HepG2 (cell line): ENCODE results near the gene PCSK6. TPM values are rescaled to one million over a fixed set of nuclear protein-coding genes. Genes with fewer than 3 reads are reported as not detected.
A peak's percentile ranks its signal among the peaks of the same experiment; 100 is the strongest.
"Not testable (repeated sequence)": the region's sequence is repeated elsewhere in the genome, so short reads cannot be mapped to it uniquely, and the experiment has no call there.

ENCODE experiments used
- ATAC-seq: fragments of 200-7000 bp; cut with Tn5 transposase; 3 replicates; pipeline ENCODE4 v1.9.1; 2020; ENCODE audit warnings: mild to moderate bottlenecking, moderate library complexity
- BruUV-seq: library from RNA; stranded (reverse); fragments of 400-500 nt; replicated peaks from 2 replicates; lab custom pipeline; 2021; lab: Mats Ljungman, UMichigan
- CTCF ChIA-PET: fragments of 300-600 bp; formaldehyde crosslinking; extraction: SDS; loops from one replicate; lab custom pipeline; 2021; ENCODE audit warnings: low total read pairs, inconsistent platforms, low intra/inter-chr PET ratio; lab: Yijun Ruan, JAX
- POLR2A ChIA-PET: fragments of 350-600 bp; sonication (Branson Sonifier 250); formaldehyde crosslinking; loops from one replicate; lab custom pipeline; 2020; ENCODE audit warnings: antibody characterized with exemption, inconsistent platforms; lab: Yijun Ruan, JAX
- DNase-seq: peaks from one replicate; pipeline ENCODE4 v3.0.0-alpha.2; 2015; ENCODE audit warnings: low spot score
- FAIRE-seq: peaks from 3 replicates; lab custom pipeline; 2011; peaks lifted over from hg19 to GRCh38; lab: Jason Lieb, UNC
- H2AFZ ChIP-seq: one replicate; pipeline ENCODE4 v1.6.1; 2011; ENCODE audit warnings: low read length, inconsistent platforms
- H3K27ac ChIP-seq: fragments of 300-600 bp; 3 replicates; pipeline ENCODE4 v1.8.0; 2011; ENCODE audit warnings: mixed run types, mild to moderate bottlenecking, mixed read lengths, low read length, inconsistent platforms; ENCODE audit not compliant: insufficient read depth; ENCODE audit errors: extremely low read length
- H3K27me3 ChIP-seq, 2 experiments: fragments of 200-600 bp in 1 of 2; 2 replicates in 1 of 2; 3 replicates in 1 of 2; pipeline versions ENCODE4 v1.6.0 to v1.8.0; 2011; ENCODE audit warnings: low read length in 2 of 2, mild to moderate bottlenecking in 2 of 2, moderate library complexity in 2 of 2, inconsistent platforms in 1 of 2; ENCODE audit not compliant: insufficient read depth in 2 of 2, control insufficient read depth in 1 of 2
- H3K36me3 ChIP-seq, 2 experiments: fragments of 200-600 bp in 1 of 2; replicated peaks in 1 of 2; 2 replicates in 1 of 2; 3 replicates in 1 of 2; pipeline versions ENCODE4 v1.5.1 to v1.8.0; 2011; ENCODE audit warnings: low read length in 2 of 2, inconsistent platforms in 1 of 2; ENCODE audit not compliant: insufficient read depth in 2 of 2, control insufficient read depth in 1 of 2
- H3K4me1 ChIP-seq: 2 replicates; pipeline ENCODE4 v1.5.1; 2012; ENCODE audit warnings: low read length, inconsistent platforms; ENCODE audit not compliant: insufficient read depth
- H3K4me2 ChIP-seq: 2 replicates; pipeline ENCODE4 v1.6.0; 2011; ENCODE audit warnings: low read depth, low read length, inconsistent platforms
- H3K4me3 ChIP-seq, 3 experiments: fragments of 200-600 bp in 1 of 3; sonication (generic), shearing (Covaris generic) in 1 of 3; replicated peaks in 1 of 3; 2 replicates each; pipeline ENCODE4 v1.5.1; 2011 to 2016; ENCODE audit warnings: low read length in 3 of 3, inconsistent platforms in 2 of 3, low read depth in 2 of 3, mild to moderate bottlenecking in 2 of 3, control low read depth in 1 of 3, mixed read lengths in 1 of 3; ENCODE audit not compliant: insufficient read depth in 1 of 3
- H3K79me2 ChIP-seq: one replicate; pipeline ENCODE4 v1.6.1; 2011; ENCODE audit warnings: low read length, inconsistent platforms; ENCODE audit not compliant: insufficient read depth
- H3K9ac ChIP-seq: 2 replicates; pipeline ENCODE4 v1.6.0; 2011; ENCODE audit warnings: mild to moderate bottlenecking, low read depth, low read length, inconsistent platforms; ENCODE audit not compliant: insufficient read depth
- H3K9me3 ChIP-seq: 2 replicates; pipeline ENCODE4 v1.5.1; 2012; ENCODE audit warnings: mild to moderate bottlenecking, low read length
- H4K20me1 ChIP-seq: 2 replicates; pipeline ENCODE4 v1.6.0; 2011; ENCODE audit warnings: inconsistent platforms, mild to moderate bottlenecking, low read length, moderate library complexity; ENCODE audit not compliant: insufficient read depth
- STAG1 ChIP-seq: sonication (generic); formaldehyde crosslinking; IDR thresholded peaks from 2 replicates; pipeline ENCODE4 v1.4.0; 2020; ENCODE audit warnings: missing genetic modification reagents
- ZNF235 ChIP-seq: sonication (generic); formaldehyde crosslinking; IDR thresholded peaks from 2 replicates; pipeline ENCODE4 v1.8.1; 2023; ENCODE audit warnings: mild to moderate bottlenecking, missing genetic modification reagents, borderline replicate concordance
- ZNF546 ChIP-seq: sonication (generic); formaldehyde crosslinking; conservative IDR thresholded peaks from 2 replicates; pipeline ENCODE4 v1.8.1; 2023; ENCODE audit warnings: mild to moderate bottlenecking, missing genetic modification reagents
- WGBS: methylation state at CpG from one replicate; pipeline ENCODE4 v1.1.6; 2017; ENCODE audit warnings: low lambda C conversion rate; 5-methylcytosine and 5-hydroxymethylcytosine counted together
- in situ Hi-C: cut with HindIII; loops from 2 replicates; pipeline ENCODE4 v1.10.0; 2017; ENCODE audit warnings: low pct_unique_long_range_greater_than_20kb; ENCODE audit not compliant: extremely low pct_ligation_motif_present
- intact Hi-C: fragments of 100-400 bp; cut with micrococcal nuclease; formaldehyde crosslinking; loops from one replicate; pipeline ENCODE4 v1.10.0; 2022; ENCODE audit not compliant: unreplicated experiment
- polyA plus RNA-seq, 8 experiments: library from polyadenylated mRNA; depleted of rRNA in 3 of 8; stranded (reverse) in 7 of 8; unstranded in 1 of 8; fragments of >200 nt; fragmentation: Illumina TruSeq in 4 of 8; extraction: Trizol in 4 of 8; gene quantifications; 2 replicates each; pipeline versions ENCODE4 v1.2.1 to v1.2.3, GENCODE V29; 2011 to 2016; ENCODE audit warnings: low read depth in 4 of 8, missing spikeins in 1 of 8, mixed read lengths in 1 of 8; ENCODE audit not compliant: insufficient read depth in 1 of 8
- total RNA-seq, 5 experiments: library from RNA; depleted of rRNA; stranded (reverse); fragments of >200 nt; fragmentation: Illumina TruSeq; extraction: Trizol; gene quantifications; 2 replicates each; pipeline ENCODE4 v1.2.3, GENCODE V29; 2016; ENCODE audit warnings: low read depth in 1 of 5
- TF ChIP-seq, protein P1 (sequence below): sonication (generic); formaldehyde crosslinking; IDR thresholded peaks from 2 replicates; pipeline ENCODE4 v1.5.0; 2020; ENCODE audit warnings: mild to moderate bottlenecking, missing genetic modification reagents, moderate library complexity
- TF ChIP-seq, protein P2 (sequence below): sonication (generic); formaldehyde crosslinking; IDR thresholded peaks from 2 replicates; pipeline ENCODE4 v1.4.0; 2020; ENCODE audit warnings: missing genetic modification reagents, borderline replicate concordance
- TF ChIP-seq, protein P3 (sequence below): sonication (generic); formaldehyde crosslinking; IDR thresholded peaks from 2 replicates; pipeline ENCODE4 v1.5.1; 2020; ENCODE audit warnings: mild to moderate bottlenecking, missing genetic modification reagents, moderate library complexity

The PCSK6 gene
- total and polyA plus RNA-seq, 2 of the 13 experiments (the other 11 are each of a cell fraction or from before 2014, with no cell fraction given): 56.5 to 155 TPM

DNA sequence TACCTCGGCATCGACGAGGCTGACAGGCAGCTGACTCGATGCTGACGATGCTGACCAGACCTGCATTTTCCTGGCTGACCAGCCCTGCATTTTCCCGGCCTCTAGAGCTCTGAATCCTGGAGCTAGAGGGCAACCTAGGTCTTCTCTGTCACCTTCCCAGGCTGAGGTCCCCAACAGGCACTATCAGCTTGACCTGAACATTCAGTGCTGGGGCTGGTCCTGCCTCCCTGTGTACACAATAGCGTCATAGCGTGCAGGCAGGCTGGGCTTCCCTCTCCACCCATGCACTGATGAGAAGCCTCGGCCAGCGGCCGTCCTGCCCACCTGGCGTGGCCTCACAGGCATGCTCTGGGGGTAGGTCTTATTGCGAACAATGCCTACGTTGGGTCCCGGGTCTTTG lies 132.2 kb downstream of the PCSK6 start:
- WGBS: 92% methylated on average over 7 of the region's 15 CpGs
- TF ChIP-seq ZNF546 (CRISPR knock-in tag) (no peak), ZNF235 (CRISPR knock-in tag) (no peak), STAG1 (CRISPR knock-in tag) (peak; percentile 22; the same call in 1 of the 2 replicates)
- TF ChIP-seq, protein P1, sequence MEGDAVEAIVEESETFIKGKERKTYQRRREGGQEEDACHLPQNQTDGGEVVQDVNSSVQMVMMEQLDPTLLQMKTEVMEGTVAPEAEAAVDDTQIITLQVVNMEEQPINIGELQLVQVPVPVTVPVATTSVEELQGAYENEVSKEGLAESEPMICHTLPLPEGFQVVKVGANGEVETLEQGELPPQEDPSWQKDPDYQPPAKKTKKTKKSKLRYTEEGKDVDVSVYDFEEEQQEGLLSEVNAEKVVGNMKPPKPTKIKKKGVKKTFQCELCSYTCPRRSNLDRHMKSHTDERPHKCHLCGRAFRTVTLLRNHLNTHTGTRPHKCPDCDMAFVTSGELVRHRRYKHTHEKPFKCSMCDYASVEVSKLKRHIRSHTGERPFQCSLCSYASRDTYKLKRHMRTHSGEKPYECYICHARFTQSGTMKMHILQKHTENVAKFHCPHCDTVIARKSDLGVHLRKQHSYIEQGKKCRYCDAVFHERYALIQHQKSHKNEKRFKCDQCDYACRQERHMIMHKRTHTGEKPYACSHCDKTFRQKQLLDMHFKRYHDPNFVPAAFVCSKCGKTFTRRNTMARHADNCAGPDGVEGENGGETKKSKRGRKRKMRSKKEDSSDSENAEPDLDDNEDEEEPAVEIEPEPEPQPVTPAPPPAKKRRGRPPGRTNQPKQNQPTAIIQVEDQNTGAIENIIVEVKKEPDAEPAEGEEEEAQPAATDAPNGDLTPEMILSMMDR (CRISPR knock-in tag): peak; percentile 15; the same call in 1 of the 2 replicates
- TF ChIP-seq, protein P2, sequence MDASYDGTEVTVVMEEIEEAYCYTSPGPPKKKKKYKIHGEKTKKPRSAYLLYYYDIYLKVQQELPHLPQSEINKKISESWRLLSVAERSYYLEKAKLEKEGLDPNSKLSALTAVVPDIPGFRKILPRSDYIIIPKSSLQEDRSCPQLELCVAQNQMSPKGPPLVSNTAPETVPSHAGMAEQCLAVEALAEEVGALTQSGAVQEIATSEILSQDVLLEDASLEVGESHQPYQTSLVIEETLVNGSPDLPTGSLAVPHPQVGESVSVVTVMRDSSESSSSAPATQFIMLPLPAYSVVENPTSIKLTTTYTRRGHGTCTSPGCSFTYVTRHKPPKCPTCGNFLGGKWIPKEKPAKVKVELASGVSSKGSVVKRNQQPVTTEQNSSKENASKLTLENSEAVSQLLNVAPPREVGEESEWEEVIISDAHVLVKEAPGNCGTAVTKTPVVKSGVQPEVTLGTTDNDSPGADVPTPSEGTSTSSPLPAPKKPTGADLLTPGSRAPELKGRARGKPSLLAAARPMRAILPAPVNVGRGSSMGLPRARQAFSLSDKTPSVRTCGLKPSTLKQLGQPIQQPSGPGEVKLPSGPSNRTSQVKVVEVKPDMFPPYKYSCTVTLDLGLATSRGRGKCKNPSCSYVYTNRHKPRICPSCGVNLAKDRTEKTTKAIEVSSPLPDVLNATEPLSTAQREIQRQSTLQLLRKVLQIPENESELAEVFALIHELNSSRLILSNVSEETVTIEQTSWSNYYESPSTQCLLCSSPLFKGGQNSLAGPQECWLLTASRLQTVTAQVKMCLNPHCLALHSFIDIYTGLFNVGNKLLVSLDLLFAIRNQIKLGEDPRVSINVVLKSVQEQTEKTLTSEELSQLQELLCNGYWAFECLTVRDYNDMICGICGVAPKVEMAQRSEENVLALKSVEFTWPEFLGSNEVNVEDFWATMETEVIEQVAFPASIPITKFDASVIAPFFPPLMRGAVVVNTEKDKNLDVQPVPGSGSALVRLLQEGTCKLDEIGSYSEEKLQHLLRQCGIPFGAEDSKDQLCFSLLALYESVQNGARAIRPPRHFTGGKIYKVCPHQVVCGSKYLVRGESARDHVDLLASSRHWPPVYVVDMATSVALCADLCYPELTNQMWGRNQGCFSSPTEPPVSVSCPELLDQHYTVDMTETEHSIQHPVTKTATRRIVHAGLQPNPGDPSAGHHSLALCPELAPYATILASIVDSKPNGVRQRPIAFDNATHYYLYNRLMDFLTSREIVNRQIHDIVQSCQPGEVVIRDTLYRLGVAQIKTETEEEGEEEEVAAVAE: no peak
- TF ChIP-seq, protein P3, sequence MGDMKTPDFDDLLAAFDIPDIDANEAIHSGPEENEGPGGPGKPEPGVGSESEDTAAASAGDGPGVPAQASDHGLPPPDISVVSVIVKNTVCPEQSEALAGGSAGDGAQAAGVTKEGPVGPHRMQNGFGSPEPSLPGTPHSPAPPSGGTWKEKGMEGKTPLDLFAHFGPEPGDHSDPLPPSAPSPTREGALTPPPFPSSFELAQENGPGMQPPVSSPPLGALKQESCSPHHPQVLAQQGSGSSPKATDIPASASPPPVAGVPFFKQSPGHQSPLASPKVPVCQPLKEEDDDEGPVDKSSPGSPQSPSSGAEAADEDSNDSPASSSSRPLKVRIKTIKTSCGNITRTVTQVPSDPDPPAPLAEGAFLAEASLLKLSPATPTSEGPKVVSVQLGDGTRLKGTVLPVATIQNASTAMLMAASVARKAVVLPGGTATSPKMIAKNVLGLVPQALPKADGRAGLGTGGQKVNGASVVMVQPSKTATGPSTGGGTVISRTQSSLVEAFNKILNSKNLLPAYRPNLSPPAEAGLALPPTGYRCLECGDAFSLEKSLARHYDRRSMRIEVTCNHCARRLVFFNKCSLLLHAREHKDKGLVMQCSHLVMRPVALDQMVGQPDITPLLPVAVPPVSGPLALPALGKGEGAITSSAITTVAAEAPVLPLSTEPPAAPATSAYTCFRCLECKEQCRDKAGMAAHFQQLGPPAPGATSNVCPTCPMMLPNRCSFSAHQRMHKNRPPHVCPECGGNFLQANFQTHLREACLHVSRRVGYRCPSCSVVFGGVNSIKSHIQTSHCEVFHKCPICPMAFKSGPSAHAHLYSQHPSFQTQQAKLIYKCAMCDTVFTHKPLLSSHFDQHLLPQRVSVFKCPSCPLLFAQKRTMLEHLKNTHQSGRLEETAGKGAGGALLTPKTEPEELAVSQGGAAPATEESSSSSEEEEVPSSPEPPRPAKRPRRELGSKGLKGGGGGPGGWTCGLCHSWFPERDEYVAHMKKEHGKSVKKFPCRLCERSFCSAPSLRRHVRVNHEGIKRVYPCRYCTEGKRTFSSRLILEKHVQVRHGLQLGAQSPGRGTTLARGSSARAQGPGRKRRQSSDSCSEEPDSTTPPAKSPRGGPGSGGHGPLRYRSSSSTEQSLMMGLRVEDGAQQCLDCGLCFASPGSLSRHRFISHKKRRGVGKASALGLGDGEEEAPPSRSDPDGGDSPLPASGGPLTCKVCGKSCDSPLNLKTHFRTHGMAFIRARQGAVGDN: 0 out of 2 replicates have a peak, but pooled peaks have one; percentile 10
- no peak for DNase-seq
- no peak for FAIRE-seq
- no peak overlapping the region for H3K9ac ChIP-seq
- H3K4me2 ChIP-seq: no peak overlapping the region
- intact Hi-C loops (no loop called here), in situ Hi-C loops (no loop called here)
- ChIA-PET CTCF (no interaction called here), POLR2A (no interaction called here)
- H3K9me3 ChIP-seq: no peaks in the 10 kb centered on the region
- H3K4me3 ChIP-seq: no peak overlapping the region
- no peaks in the 10 kb centered on the region for H3K79me2 ChIP-seq
- no peak; the same call in none of the 3 replicates for ATAC-seq
- no TSS peak for BruUV-seq
- no peaks in the 10 kb centered on the region for H3K27me3 ChIP-seq
- no peak overlapping the region for H3K27ac ChIP-seq
- H3K36me3 ChIP-seq: peaks cover 17 to 66% of the 10 kb centered on the region in 2 experiments; a peak in 4 of 5 replicates
- H4K20me1 ChIP-seq: peaks cover 4% of the 10 kb centered on the region; the same call in 1 of the 2 replicates
- no peak overlapping the region for H2AFZ ChIP-seq
- H3K4me1 ChIP-seq: no peaks in the 10 kb centered on the region

DNA sequence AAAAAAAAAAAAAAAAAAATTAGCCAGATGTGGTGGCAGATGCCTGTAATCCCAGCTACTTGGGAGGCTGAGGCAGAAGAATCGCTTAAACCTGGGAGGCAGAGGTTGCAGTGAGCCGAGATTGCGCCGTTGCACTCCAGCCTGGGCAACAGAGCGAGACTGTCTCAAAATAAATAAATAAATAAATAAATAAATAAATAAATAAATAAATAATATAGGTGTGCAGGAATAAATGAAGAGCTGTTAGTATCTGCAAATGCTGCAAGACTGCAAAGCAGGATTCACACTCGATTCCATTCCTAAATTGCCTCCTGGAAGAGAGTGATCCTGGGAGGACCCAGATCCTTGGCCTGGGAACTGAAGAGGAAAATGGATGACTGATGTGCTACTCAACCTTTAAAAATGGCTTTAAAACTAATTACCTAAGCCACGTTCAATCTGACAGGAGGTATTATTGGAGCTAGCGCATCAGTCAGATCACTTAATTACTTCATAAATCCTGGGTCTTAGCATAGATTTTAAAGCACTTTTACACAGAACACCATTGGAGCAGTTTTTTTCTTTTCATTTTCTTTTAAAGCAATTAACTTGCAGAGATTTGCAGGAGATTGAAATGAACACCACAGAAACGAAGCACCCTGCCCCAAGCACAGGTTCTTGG lies 132.9 kb downstream of the PCSK6 start:
- H4K20me1 ChIP-seq, intact Hi-C loops, H3K4me2 ChIP-seq, H3K27ac ChIP-seq, FAIRE-seq, CTCF ChIA-PET, H2AFZ ChIP-seq, H3K4me3 ChIP-seq, H3K9ac ChIP-seq, ATAC-seq, H3K4me1 ChIP-seq, DNase-seq, H3K27me3 ChIP-seq, H3K79me2 ChIP-seq, H3K9me3 ChIP-seq, BruUV-seq, POLR2A ChIA-PET, in situ Hi-C loops: not testable (repeated sequence)
- 98% methylated on average over 9 of the region's 9 CpGs for WGBS
- peaks cover 13 to 60% of the 10 kb centered on the region in 2 experiments for H3K36me3 ChIP-seq
